Activated T-cell treated with anti-CD3 and anti-CD28 coated beads for 48 hours (primary cell): ENCODE measurements around the gene PTPN13.
"Not testable (repeated sequence)": the region's sequence is repeated elsewhere in the genome, so short reads cannot be mapped to it uniquely, and the experiment has no call there.

Source experiments
- DNase-seq: peaks from one replicate; pipeline ENCODE4 v3.0.0-alpha.2; 2020; ENCODE audit warnings: low read depth

Gene PTPN13

GRCh38 chr4:86718152-86718551 lies 124.0 kb downstream of the PTPN13 start:
- no peak for DNase-seq

- DNase-seq: not testable (repeated sequence)
These were observed 125.0 kb downstream of the PTPN13 start for GRCh38 chr4:86719149-86719548.

- DNase-seq: no peak
These were observed 126.5 kb downstream of the PTPN13 start for GRCh38 chr4:86720508-86721068.

GRCh38 chr4:86721412-86721811 lies 127.3 kb downstream of the PTPN13 start:
- DNase-seq: no peak

GRCh38 chr4:86730310-86730709 lies 136.2 kb downstream of the PTPN13 start:
- DNase-seq: no peak

GRCh38 chr4:86737244-86737643 lies 143.1 kb downstream of the PTPN13 start:
- no peak for DNase-seq

GRCh38 chr4:86741846-86742245 lies 147.7 kb downstream of the PTPN13 start:
- DNase-seq: no peak

- no peak for DNase-seq
These were observed 150.5 kb downstream of the PTPN13 start for GRCh38 chr4:86744570-86744969.

GRCh38 chr4:86749121-86749520 lies 155.0 kb downstream of the PTPN13 start:
- DNase-seq: no peak

GRCh38 chr4:86755388-86755787 lies 161.3 kb downstream of the PTPN13 start:
- no peak for DNase-seq

- DNase-seq: no peak
These were observed 163.4 kb downstream of the PTPN13 start for GRCh38 chr4:86757468-86757867.

- DNase-seq: no peak
These were observed 165.2 kb downstream of the PTPN13 start for GRCh38 chr4:86759298-86759697.

- DNase-seq: no peak
These were observed 168.5 kb downstream of the PTPN13 start for GRCh38 chr4:86762649-86763048.

GRCh38 chr4:86769794-86770193 lies 175.7 kb downstream of the PTPN13 start:
- no peak for DNase-seq

GRCh38 chr4:86771141-86771540 lies 177.0 kb downstream of the PTPN13 start:
- no peak for DNase-seq

GRCh38 chr4:86775061-86775460 lies 180.9 kb downstream of the PTPN13 start:
- no peak for DNase-seq

- DNase-seq: no peak
These were observed 184.1 kb downstream of the PTPN13 start for GRCh38 chr4:86778175-86778574.

- no peak for DNase-seq
These were observed 194.7 kb downstream of the PTPN13 start for GRCh38 chr4:86788826-86789225.

- DNase-seq: no peak
These were observed 197.0 kb downstream of the PTPN13 start for GRCh38 chr4:86791126-86791525.

GRCh38 chr4:86809809-86810208 lies 215.7 kb downstream of the PTPN13 start:
- no peak for DNase-seq

- no peak for DNase-seq
These were observed 216.7 kb downstream of the PTPN13 start for GRCh38 chr4:86810847-86811246.

- DNase-seq: no peak
These were observed 221.5 kb downstream of the PTPN13 start for GRCh38 chr4:86815653-86816052.

GRCh38 chr4:86816501-86817273 lies 222.6 kb downstream of the PTPN13 start:
- DNase-seq: no peak

- DNase-seq: no peak
These were observed 224.1 kb downstream of the PTPN13 start for GRCh38 chr4:86818211-86818610.
